GM23248 (cell line): ENCODE measurements around the gene SOX8. TPM values are rescaled to one million over a fixed set of nuclear protein-coding genes. Genes with fewer than 3 reads are reported as not detected.

Experiments used
- DNase-seq: peaks from one replicate; pipeline ENCODE4 v3.0.0-alpha.2; 2015
- H2AFZ ChIP-seq: fragments of 200-600 bp; sonication (generic); 2 replicates; pipeline ENCODE4 v1.6.1; 2016; ENCODE audit warnings: antibody characterized with exemption
- H3F3A ChIP-seq: fragments of 200-600 bp; sonication (generic); 2 replicates; pipeline ENCODE4 v1.6.1; 2016; ENCODE audit warnings: mild to moderate bottlenecking, antibody characterized with exemption, mixed run types; ENCODE audit not compliant: insufficient read depth
- H3K27ac ChIP-seq: fragments of 200-600 bp; sonication (generic); 2 replicates; pipeline ENCODE4 v1.5.1; 2016; ENCODE audit warnings: mild to moderate bottlenecking
- H3K27me3 ChIP-seq: fragments of 200-600 bp; sonication (generic); replicated peaks from 2 replicates; pipeline ENCODE4 v1.6.1; 2016; ENCODE audit warnings: mild to moderate bottlenecking; ENCODE audit not compliant: insufficient read depth
- H3K36me3 ChIP-seq: fragments of 200-600 bp; sonication (generic); 2 replicates; pipeline ENCODE4 v1.6.1; 2016; ENCODE audit warnings: low read depth, mild to moderate bottlenecking
- H3K4me1 ChIP-seq: fragments of 200-600 bp; sonication (generic); 2 replicates; pipeline ENCODE4 v1.6.1; 2016; ENCODE audit warnings: mild to moderate bottlenecking; ENCODE audit not compliant: insufficient read depth
- H3K4me2 ChIP-seq: fragments of 200-600 bp; sonication (generic); one replicate; pipeline ENCODE4 v1.6.1; 2016; ENCODE audit warnings: mild to moderate bottlenecking; ENCODE audit not compliant: unreplicated experiment
- H3K4me3 ChIP-seq: fragments of 200-600 bp; sonication (generic); 2 replicates; pipeline ENCODE4 v1.5.1; 2016; ENCODE audit warnings: mild to moderate bottlenecking
- H3K79me2 ChIP-seq: fragments of 200-600 bp; sonication (generic); 2 replicates; pipeline ENCODE4 v1.6.1; 2016; ENCODE audit warnings: mild to moderate bottlenecking; ENCODE audit not compliant: insufficient read depth
- H3K9ac ChIP-seq: fragments of 200-600 bp; sonication (generic); 2 replicates; pipeline ENCODE4 v1.6.1; 2016; ENCODE audit warnings: mild to moderate bottlenecking
- H3K9me2 ChIP-seq: fragments of 200-600 bp; sonication (generic); 2 replicates; pipeline ENCODE4 v1.6.1; 2016; ENCODE audit warnings: mixed run types, mild to moderate bottlenecking, moderate library complexity; ENCODE audit not compliant: insufficient read depth
- H3K9me3 ChIP-seq: fragments of 200-600 bp; sonication (generic); one replicate; pipeline ENCODE4 v1.6.1; 2017; ENCODE audit warnings: low read depth
- H4K20me1 ChIP-seq: fragments of 200-600 bp; sonication (generic); 2 replicates; pipeline ENCODE4 v1.6.0; 2016; ENCODE audit not compliant: insufficient read depth
- EZH2 ChIP-seq: fragments of 200-600 bp; sonication (generic); IDR thresholded peaks from 2 replicates; pipeline ENCODE4 v1.6.1; 2018; ENCODE audit warnings: antibody characterized with exemption, mild to moderate bottlenecking; ENCODE audit not compliant: insufficient read depth, poor library complexity, severe bottlenecking
- EZH2phosphoT487 ChIP-seq: fragments of 200-600 bp; sonication (generic); IDR thresholded peaks from 2 replicates; pipeline ENCODE4 v1.6.1; 2018; ENCODE audit warnings: antibody characterized with exemption, moderate library complexity, mild to moderate bottlenecking, low read depth; ENCODE audit not compliant: insufficient read depth
- WGBS, 2 experiments: methylation state at CpG; one replicate each; pipeline ENCODE4 v1.1.6; 2015 to 2017; ENCODE audit warnings: low lambda C conversion rate in 2 of 2, low coverage in 1 of 2; ENCODE audit errors: missing lambda C conversion rate in 2 of 2; 5-methylcytosine and 5-hydroxymethylcytosine counted together
- in situ Hi-C: fragments of 300-500 bp; cut with MboI; formaldehyde crosslinking; loops from 2 replicates; pipeline ENCODE4 v1.15.0; 2020
- polyA plus RNA-seq: library from polyadenylated mRNA; unstranded; fragments of >200 nt; fragmentation: Nextera tagmentation; extraction: Ambion mirVana; gene quantifications from 2 replicates; pipeline ENCODE4 v1.2.1, GENCODE V29; 2016
- total RNA-seq: library from RNA; depleted of rRNA; stranded (reverse); fragments of >200 nt; shearing (Covaris generic); gene quantifications from 2 replicates; pipeline ENCODE4 v1.2.3, GENCODE V29; 2014; rRNA removed

Gene SOX8
- total RNA-seq: 0.43 and 0.89 TPM in 2 replicates
- polyA plus RNA-seq: 0.08 and 0.15 TPM in 2 replicates

- Histone ChIP-seq H3K36me3 (no peaks in the 10 kb centered on the region), H4K20me1 (no peaks in the 10 kb centered on the region), H3K9ac (no peak within 1 kb of the TSS), H3K4me1 (no peaks in the 10 kb centered on the region), H3K9me2 (no peaks in the 10 kb centered on the region), H3K27me3 (0 out of 2 replicates have a peak, but pooled peaks cover 4% of the 10 kb centered on the region), H3K4me2 (peak within 1 kb of the TSS; percentile 61), H3K27ac (no peak within 1 kb of the TSS), H3K79me2 (no peaks in the 10 kb centered on the region), H3K4me3 (peak within 1 kb of the TSS; percentile 70), H3F3A (no peaks in the 10 kb centered on the region), H2AFZ (peak within 1 kb of the TSS; percentile 72; the same call in 1 of the 2 replicates), H3K9me3 (no peaks in the 10 kb centered on the region)
- TF ChIP-seq EZH2phosphoT487 (no peak), EZH2 (no peak)
- in situ Hi-C loops: no loop called here
- DNase-seq: peak; percentile 45
- 2 to 4% methylated on average over 34 to 35 of the region's 80 CpGs for WGBS, 2 experiments
Observed at GRCh38 chr16:981695-982144, at the start of gene SOX8. Gene SOX8, plus strand, starts transcription at chr16:981770. Its CDS starts 153 bp downstream, at chr16:981923.

GRCh38 chr16:932831-933330 lies 48.7 kb upstream of the SOX8 start:
- TF ChIP-seq EZH2: no peak
- no peak for TF ChIP-seq EZH2phosphoT487
- Histone ChIP-seq H2AFZ (no peak overlapping the region), H3K27me3 (no peaks in the 10 kb centered on the region), H3K9me3 (no peaks in the 10 kb centered on the region), H3K27ac (no peak overlapping the region), H3F3A (no peaks in the 10 kb centered on the region), H3K36me3 (no peaks in the 10 kb centered on the region), H3K4me2 (no peak overlapping the region), H3K9ac (no peak overlapping the region), H3K79me2 (no peaks in the 10 kb centered on the region), H3K4me1 (no peaks in the 10 kb centered on the region), H3K4me3 (no peak overlapping the region), H4K20me1 (no peaks in the 10 kb centered on the region), H3K9me2 (no peaks in the 10 kb centered on the region)
- 85 to 88% methylated on average over 21 of the region's 21 CpGs for WGBS, 2 experiments
- no peak for DNase-seq
- in situ Hi-C loops: no loop called here

DNA sequence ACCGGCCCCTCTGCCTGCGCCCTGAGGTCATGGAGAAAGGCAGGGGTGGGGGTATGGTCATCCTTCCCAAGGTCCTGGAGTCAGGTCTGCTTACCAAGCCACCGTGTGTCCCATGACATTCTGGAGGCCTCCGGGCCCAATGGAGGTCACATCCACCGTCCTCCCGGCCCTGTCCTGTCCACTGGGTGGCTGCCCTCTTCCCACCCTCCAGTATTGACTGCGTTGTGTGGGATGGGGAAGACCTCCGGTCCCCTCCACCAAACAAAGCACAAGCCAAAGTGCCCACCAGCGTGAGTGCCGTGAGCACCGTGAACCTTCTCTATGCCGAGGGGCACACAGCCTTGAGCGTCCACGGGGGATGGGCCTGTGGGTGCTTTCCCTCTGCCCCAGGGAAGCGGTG lies 48.0 kb upstream of the SOX8 start:
- no peaks in the 10 kb centered on the region for H3K9me2 ChIP-seq
- TF ChIP-seq EZH2: no peak
- TF ChIP-seq EZH2phosphoT487: no peak
- H3K4me2 ChIP-seq: no peak overlapping the region
- H3K9ac ChIP-seq: no peak overlapping the region
- H3K27ac ChIP-seq: no peak overlapping the region
- H3K4me3 ChIP-seq: no peak overlapping the region
- no peak for DNase-seq
- no peak overlapping the region for H2AFZ ChIP-seq
- in situ Hi-C loops: no loop called here
- H4K20me1 ChIP-seq: no peaks in the 10 kb centered on the region
- H3K36me3 ChIP-seq: no peaks in the 10 kb centered on the region
- H3F3A ChIP-seq: no peaks in the 10 kb centered on the region
- H3K9me3 ChIP-seq: no peaks in the 10 kb centered on the region
- WGBS, 2 experiments: 95 to 98% methylated on average over 12 to 14 of the region's 15 CpGs
- no peaks in the 10 kb centered on the region for H3K4me1 ChIP-seq
- no peaks in the 10 kb centered on the region for H3K27me3 ChIP-seq
- H3K79me2 ChIP-seq: no peaks in the 10 kb centered on the region

- TF ChIP-seq EZH2 (no peak), EZH2phosphoT487 (no peak)
- Histone ChIP-seq H3K9me2 (no peaks in the 10 kb centered on the region), H3K27me3 (no peaks in the 10 kb centered on the region), H3K4me1 (no peaks in the 10 kb centered on the region), H3K27ac (no peak overlapping the region), H3K4me3 (no peak overlapping the region), H3K36me3 (no peaks in the 10 kb centered on the region), H3K4me2 (no peak overlapping the region), H3K9ac (no peak overlapping the region), H3K9me3 (no peaks in the 10 kb centered on the region), H4K20me1 (no peaks in the 10 kb centered on the region), H2AFZ (no peak overlapping the region), H3K79me2 (no peaks in the 10 kb centered on the region), H3F3A (no peaks in the 10 kb centered on the region)
- 87 to 90% methylated on average over 10 of the region's 10 CpGs for WGBS, 2 experiments
- in situ Hi-C loops: no loop called here
- DNase-seq: no peak
Observed at GRCh38 chr16:934178-934577, 47.4 kb upstream of the SOX8 start.

- H3K27ac ChIP-seq: no peak overlapping the region
- H3K79me2 ChIP-seq: no peaks in the 10 kb centered on the region
- no peaks in the 10 kb centered on the region for H4K20me1 ChIP-seq
- H3K4me2 ChIP-seq: no peak overlapping the region
- H3K9ac ChIP-seq: no peak overlapping the region
- WGBS, 2 experiments: 77 to 78% methylated on average over 11 of the region's 11 CpGs
- no peak for DNase-seq
- TF ChIP-seq EZH2phosphoT487 (no peak), EZH2 (no peak)
- H3K27me3 ChIP-seq: no peaks in the 10 kb centered on the region
- no peaks in the 10 kb centered on the region for H3K9me3 ChIP-seq
- H3K9me2 ChIP-seq: no peaks in the 10 kb centered on the region
- no peak overlapping the region for H3K4me3 ChIP-seq
- in situ Hi-C loops: no loop called here
- no peak overlapping the region for H2AFZ ChIP-seq
- H3F3A ChIP-seq: no peaks in the 10 kb centered on the region
- no peaks in the 10 kb centered on the region for H3K4me1 ChIP-seq
- H3K36me3 ChIP-seq: no peaks in the 10 kb centered on the region
Observed at GRCh38 chr16:935684-936083, 45.9 kb upstream of the SOX8 start.
